Measurements from ENCODE around the gene TCAIM.
"Not testable (repeated sequence)": the region's sequence is repeated elsewhere in the genome, so short reads cannot be mapped to it uniquely, and the experiment has no call there.

Gene TCAIM

DNA sequence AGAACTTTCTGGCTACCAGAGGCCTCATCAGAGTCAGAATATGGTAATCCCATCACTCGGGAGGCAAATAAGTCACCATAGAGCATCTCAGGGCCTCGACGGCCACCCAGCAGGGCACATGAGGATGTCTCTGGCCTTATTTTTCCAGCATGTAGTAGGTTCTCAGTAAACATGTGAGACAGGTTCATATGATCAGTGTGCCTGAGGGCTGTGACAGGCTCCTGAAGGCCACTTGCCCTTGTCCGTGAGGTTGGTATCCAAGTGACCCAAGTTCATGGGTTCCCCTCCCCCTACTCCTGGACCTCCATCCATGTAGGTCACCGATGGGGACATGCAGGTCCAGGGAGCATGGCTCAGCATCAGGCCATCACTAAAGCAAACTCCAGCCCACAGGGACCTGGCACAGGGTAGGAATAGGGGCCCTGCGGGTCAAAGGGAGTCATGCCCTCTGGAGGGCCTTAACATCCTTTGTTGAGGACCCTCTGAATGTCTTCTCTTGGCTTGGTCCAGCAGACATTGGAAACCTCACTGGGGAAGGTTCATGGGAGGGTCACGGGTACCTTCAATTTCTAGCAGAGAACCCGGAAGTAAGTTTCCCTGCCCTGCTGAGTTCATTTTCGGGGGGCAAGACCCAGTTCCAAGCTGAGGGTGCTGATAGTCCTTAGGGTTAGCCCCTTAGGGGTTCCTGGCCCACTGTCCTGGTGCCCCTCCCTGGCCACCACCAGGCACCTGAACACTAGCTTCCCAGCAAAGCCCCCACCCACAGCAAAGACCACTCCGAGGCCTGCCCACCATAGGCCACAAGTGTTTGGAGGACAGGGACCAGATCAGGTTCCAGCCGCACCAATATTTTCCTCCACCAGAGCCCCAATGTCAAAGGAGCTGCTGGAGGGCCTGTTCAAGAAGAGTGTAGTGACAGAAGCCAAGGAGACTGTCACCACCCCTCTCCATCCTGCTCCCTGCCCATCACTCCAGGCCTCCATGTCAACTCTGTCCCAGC is 77.8 kb downstream of the TCAIM start:
- no peak for DNase-seq (ENCODE audit: low read depth)

DNA sequence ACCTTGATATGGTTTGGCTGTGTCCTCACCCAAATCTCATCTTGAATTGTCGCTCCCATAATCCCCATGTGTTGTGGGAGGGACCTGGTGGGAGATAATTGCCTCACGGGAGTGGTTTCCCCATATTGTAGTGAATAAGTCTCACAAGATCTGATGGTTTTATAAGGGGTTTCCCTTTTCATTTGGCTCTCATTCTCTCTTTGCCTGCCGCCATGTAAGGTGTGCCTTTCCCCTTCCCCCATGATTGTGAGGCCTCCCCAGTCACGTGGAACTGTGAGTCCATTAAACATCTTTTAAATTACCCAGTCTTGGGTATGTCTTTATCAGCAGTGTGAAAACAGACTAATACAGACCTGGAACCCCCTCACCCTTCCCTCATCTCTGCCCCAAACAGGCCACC is 79.6 kb downstream of the TCAIM start:
- DNase-seq (ENCODE audit: low read depth) = not testable (repeated sequence)

DNA sequence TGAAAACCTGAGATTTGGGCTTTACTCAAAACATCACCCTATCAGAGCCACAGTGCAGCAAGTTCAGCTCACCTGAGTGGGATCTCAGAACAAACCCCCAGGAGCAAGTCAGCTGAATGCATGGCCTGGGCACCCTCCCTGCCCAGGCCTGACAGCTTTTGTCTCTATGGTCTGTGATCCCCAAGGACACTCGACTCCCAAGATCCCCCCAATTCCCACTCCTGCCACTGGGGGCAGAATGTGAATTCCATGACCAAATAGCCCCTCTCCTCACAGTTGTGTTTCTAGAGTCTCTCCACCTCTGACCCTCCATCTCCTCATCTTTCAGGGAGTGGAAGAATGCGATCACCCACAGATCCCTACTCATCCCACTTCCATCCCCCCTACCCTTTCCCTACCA is 80.0 kb downstream of the TCAIM start:
- no peak for DNase-seq (ENCODE audit: low read depth)

DNA sequence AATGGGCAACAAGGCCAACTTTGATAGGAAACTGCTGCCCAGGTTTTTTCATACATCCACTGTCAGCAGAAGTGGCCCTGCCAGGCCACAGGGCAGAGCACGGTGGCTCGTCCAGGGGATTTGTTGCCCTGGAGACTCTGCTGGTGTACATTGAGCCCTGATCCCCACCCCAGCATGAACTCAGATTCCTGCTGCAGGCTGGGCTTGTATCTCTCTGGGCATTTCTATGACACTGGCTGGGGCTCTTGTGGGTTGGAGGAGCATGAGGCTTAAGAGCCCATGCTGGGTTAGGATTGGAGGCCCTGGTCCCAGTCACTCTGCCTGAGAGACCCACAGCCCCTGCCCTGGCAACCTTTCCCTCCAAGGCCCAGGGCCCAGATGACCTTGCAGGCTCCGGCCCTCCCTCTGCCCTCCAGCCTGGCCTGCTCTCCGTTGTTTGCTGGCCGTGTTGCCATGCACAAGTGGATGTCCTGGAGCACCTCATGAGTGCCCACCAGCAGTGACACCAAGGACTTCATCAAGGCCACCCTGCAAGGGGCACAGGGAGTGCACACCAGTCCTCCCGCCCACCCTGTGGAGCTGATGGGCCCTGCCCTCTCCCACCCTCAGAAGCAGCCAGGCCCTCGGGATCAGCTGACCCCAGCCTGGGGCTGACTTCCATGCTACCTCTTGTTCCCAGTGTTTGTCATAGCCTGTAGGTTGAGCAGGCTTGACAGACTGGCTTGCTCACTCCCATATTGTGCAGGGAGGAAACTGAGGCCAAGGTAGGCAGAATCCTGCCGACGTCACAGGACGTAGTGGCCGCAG is 80.8 kb downstream of the TCAIM start:
- no peak for DNase-seq (ENCODE audit: low read depth)

DNA sequence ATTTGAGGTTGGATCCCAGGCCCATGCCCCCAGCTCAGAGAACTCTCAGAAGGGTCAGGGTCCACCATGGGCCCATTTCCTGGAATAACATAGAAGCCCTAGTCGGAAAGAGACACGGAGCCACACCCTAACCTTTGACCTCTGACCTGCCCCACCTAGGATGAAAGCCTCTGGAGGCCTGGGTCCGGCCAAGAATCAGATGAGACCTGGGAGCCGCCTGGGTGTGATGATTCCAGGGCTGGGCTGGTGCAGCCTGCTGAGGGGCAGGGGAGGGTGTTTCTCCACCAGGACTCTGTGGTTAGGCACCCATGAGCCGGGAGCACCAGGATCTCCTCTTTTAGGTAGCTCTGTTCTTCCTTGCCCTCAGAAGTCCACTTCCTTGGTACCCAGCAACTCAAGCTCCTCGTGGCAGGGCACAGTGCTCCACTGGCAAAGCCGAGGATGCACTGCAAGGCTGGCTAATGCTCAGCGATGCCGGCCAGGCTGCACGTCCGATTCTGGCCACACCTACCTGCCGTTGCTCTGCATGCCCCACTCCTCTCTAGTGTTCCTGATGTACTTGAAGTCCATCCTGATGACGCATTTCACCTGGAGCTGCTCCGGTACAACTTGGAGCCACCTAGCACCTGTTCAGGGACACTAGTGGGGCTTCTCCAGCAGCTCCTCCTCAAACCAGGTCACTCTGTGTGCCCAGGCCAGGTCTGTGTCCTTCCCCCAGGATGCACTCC is 81.5 kb downstream of the TCAIM start:
- no peak for DNase-seq (ENCODE audit: low read depth)

DNA sequence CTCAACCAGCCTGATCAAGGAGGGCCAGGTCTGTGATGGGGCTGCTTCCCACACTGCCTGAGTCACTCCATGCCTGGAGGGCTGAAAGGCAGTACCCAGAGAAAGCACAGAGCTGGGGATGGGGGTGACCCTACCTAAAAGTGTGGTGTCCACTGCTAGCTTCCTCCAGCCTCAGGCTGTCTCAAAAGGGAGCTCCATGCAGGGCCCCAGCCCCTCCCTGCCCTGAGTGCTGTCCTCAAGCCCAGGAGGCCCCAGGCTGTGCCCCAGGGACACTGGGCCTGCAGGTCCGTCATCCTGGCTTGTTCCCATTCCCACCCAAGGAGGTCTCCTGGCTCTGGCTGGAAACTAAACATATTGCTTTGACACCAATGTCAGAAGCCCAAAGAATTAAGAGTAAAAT is 82.1 kb downstream of the TCAIM start:
- DNase-seq (ENCODE audit: low read depth) = no peak

DNA sequence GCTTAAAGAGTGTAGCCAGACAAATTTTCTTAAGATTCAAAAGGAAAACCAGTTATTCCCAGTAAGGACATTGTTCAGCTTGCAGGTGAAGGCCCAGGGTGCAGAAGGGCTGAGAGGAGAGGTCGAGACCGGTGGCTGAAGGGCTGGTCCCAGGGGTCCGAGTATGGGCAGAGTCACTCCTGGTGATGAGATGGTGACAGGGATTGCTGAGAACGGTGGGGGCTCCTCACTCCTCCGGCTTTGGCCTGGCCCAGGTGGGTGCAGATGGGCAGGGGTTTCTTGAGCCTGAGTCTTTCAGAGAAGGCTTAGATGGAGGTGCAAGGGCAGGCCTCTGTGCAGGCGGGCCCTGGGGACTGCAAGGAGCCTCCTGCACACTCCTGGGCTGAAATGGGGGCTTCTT is 82.7 kb downstream of the TCAIM start:
- DNase-seq (ENCODE audit: low read depth) = no peak

DNA sequence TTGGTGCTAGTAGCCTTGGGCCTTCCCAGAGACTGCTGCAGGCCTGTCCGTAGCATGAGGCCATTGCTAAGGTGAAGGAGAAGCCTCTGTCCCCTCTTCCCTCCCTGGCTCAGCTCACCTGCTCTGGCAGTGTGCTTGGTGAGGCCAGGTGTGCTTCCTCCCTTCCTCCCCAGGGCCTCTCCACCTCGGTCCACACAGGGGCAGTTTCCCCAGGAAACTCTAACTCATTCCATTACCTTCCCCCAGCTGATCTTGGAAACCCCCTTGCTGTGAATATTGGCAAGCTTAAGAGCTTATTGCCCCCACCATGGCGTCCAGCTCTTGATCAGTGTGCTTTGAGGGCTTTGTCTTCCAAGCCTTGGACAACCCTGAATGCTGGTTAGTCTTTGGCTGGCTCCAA is 86.2 kb downstream of the TCAIM start:
- no peak for DNase-seq (ENCODE audit: low read depth)

DNA sequence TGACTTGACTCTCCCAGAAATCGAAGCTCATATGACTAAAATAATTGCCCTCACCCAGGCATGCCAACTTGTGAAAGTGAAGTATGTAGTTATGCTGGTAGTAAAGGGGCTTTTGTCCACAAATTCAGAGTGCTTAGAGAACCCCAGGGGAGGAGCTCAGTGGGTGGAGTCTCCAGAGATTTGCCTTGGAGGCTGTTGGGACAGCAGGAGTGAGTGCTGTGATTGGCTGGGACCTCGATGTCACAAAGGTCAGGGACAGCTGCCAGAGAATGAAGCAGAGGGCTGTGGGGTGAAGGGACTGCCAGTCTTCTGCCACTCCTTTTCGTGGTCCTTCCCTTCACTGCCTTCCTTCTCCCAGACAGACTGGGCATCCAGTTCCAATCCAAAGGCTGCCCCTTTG is 89.1 kb downstream of the TCAIM start:
- DNase-seq (ENCODE audit: low read depth) = no peak

DNA sequence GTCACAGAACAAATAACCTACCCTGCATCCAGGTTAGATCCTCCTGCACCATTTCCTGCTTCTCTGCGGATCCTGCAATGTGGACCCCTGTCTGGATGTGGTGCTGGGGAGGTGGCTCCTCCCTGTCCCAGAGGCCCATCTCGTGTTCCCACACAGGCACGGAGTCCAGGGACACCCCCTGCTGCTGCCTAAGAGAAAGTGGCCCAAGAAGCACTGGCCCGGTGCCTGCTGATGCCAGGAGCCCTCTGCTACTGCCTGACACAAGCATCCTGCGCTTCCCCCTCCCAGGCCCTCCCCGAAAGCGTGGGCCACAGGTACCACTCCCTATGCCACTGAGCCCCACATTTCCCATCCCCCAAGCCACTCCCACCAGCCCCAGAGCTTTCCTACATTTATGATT is 90.3 kb downstream of the TCAIM start:
- DNase-seq (ENCODE audit: low read depth) = no peak

DNA sequence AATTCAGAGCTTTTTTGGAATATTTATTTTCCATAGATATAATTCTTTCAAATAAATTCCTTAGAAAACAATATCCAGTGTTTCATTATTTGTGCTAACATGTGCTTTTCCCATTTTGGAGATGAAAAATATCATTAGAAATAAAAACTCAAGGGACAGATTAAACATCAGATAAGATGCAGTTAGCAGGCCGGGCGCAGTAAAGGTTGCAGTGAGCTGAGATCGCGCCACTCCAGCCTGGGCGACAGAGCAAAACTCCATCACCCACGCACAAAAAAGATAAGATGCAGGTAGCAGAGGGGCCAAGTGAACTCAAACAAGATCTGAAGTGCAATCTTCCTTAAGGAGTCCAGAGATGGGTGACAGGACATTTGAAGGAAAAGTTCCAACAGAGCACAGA is 90.9 kb downstream of the TCAIM start:
- DNase-seq (ENCODE audit: low read depth) = no peak

DNA sequence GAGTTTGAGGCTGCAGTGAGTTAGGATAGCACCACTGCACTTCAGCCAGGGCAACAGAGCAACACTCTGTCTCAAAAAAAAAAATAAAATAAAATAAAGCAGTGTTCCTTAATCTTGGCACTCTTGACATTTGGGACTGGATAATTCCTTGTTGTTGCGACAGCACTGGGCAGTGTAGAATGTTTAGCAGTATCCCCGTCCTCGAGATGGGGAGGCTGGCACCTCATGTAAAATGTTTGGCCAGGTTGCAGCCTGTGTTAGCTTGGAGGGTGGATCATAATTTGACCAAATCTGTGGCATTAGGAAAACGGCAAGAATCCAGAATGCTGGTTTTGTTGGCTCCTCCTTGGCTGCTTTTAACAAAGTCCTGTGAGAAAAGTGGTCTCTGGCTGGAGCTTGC is 91.9 kb downstream of the TCAIM start:
- DNase-seq (ENCODE audit: low read depth) = no peak

DNA sequence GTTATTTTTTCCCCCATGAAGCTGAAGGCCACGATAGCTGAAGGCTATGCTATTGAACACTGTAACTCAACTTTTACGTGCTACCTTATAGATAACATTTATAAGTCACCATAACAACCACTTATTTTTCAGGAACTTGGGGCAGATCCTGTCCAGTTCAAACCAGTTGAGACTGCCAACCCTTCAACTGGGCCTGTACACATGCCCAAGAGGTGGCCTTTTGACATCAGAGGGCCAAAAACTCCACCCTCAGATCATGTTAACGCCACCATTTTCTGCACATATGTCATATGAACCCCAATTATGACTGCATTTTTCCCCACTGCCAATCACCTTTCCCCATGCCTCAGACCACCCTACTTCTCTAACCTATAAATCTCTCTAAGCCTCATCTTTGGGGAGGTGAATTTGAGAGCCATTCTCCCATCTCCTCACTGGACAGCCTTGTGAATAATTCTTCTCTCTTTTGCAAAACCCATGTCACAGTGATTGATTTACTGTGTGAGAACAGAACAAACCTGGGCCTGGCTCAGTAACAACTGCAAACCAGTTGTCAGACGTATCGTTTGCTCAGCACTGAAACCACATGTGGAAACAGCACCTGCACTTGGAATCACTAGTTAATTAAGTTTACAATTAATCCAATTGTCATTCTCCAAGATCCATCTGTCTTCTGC is 96.4 kb downstream of the TCAIM start:
- DNase-seq (ENCODE audit: low read depth) = no peak

DNA sequence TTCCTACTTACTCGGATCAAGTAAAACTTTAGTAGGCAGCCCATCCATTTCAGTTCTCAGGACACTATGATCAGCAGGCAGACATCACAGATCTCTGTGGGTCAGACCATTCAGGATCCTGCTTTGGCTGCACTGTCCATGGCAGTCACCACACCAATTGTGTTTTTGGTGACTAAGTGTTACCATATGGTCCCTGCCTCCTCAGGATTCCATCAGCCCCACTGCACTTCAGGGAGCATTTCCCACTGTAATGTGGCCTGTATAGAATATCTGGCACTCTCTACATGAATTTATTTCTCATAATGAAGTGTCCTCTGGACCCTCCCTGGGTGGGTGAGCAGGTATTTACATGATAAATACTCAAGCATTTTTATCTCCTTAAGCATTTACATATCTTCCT is 97.6 kb downstream of the TCAIM start:
- no peak for DNase-seq (ENCODE audit: low read depth)

DNA sequence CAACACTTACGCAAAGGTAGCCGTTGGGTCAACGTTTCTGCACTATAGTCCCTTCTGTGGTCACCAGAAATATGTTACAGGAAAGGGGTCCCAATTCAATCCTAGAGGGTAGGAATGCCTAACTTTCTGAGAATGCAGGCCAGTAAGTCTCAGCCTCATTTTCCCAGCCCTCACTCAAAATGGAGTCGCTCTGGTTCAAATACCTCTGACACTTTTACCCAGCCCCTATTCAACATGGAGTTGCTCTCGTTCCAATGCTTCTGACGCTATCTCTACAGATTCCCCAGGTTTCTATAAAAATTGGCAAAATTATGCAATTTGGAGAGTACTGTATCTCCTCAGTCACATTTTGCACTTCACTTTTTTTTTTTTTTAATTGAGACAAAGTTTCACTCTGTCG is 99.2 kb downstream of the TCAIM start:
- no peak for DNase-seq (ENCODE audit: low read depth)

DNA sequence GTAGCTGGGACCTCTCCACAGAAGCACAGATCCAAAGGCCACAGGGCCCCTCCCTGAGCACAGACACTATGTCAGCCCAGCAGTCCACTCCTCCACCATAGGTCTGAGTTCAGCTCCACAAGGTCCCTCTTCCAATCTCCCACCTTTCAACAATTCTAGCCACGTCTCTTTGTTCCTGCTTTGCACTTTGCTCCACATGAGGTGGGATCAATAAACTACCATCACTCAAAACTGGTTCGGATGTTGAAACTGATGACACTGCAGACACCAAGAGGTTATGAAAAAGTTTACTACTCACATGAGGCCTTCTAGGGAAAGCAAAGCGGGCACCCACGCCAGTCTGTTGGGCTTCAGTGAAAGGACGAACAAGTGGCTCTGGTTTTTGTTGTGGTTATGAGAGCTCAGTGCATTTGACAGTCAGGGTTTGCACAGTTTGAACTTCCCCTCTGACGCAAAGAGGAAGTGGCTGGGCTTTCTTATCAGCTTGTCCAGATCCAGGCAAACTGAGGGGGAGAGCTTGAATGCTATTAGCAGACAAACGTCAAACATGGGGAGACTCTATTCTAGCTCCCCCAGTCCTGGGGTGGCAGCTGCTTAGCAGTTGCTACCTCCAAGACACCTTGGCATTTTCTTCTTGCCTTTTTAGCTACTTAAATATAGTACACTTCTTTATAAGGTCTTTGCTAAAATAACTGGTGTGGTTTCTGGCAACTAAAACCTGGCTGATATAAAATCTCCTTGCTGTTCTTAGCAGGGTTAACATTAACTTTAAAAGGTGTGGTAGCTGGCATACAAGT is 101.1 kb downstream of the TCAIM start:
- DNase-seq (ENCODE audit: low read depth) = peak; percentile 31

DNA sequence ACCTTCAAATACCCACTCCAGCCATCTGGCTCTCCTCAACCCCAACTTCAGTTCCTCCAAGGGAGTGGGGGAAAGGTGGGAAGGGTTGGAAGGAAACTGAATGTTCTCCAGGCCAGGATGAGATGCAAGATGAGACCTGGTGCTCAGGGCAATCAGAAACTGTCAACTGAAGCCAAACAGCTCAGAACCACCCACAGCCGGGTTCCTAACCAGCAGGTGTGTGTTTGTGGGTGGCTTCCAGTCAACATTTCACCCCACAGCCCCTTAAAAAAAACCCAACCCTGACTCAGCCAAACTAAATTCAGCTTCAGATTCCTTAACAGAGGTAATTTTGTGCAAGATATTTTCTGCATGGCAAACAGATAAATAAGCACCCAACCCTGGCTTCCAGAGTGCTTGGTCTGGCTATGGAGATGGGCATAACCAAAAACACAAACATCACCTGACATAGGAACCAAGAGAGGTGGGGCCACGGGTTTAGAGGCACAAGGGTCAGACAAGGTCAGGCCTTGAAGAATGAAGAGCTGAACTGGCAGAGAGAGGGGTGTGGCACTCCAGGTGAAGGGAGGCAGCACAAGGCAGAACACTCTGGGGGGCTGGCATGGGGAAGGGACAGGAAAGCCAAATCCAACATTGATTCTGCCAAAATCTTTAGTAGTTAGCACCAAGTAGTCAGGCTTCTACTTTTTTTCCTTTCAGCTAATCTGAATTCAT is 104.2 kb downstream of the TCAIM start:
- DNase-seq (ENCODE audit: low read depth) = no peak

DNA sequence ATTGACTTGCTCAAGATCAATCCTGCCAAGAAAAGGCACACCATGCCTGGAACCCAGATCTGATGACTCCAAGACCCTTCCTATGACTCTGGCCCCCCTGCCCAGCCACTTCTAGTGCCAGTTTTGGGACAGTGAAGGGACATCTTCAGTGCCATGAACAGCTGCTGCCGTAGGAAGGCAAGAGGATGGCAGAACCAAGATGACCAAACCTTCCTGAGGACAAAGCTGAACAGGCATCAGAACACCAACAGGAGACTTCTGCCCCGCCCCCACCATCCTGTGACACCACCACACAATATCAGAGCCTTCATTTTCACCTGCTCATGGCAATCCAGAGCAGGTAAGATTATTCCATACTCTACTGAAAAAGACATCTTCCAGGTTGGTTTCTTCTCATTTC is 105.9 kb downstream of the TCAIM start:
- no peak for DNase-seq (ENCODE audit: low read depth)

DNA sequence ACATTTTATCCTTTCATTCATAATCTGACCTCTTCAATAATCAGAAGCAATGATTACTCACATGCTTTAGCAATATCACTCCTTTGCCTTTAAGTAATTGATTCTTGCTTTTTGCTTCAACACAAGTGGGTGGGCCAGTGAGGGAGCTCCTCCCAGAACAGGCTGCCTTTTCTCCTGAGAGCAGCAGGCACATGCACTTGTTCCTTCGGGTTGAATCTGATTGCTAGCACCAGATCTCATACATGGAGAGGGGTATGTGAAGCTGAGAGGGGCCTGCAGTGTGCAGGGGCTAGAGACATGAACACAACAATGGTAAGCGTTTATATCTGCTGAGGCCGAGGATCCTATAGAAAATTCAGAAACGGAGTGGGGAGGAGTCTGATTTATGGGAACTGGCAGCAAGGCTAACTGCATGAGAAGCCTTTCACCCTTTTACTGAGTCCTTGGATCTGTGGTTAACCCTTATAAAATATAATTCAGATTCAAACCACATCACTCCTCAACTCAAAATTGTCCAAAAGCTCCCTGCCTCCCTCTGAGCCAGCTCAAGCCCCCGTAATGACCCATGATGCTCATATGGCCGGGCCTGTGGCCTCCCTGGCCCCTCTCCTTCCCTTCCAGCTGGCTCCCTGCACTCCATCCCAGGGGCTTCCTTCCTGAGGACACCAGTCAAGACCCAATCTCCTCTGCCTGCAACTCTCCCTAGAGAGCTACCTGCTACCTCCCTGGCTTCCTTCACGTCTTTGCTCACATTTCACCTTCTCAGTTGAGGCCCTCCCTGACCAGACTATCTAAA is 106.5 kb downstream of the TCAIM start:
- DNase-seq (ENCODE audit: low read depth) = no peak

DNA sequence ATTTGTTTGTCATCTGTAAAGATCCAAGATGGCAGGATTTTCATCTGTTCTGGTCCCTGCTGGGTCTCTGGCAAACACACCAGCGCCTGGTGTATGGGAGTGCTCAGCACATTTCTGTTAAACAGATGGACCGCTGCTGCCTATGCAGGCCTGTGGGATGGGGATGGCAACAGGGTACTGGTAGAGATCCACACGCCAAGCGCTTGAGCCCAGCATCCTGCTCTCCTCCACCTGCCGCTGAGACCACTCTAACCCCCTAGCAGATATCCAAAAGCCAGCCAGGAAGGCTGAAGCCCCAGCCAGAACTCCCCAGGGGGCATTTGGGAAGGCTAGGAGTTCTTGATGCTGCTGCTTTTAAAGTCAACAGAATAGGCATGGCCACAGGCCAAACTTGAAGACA is 107.2 kb downstream of the TCAIM start:
- DNase-seq (ENCODE audit: low read depth) = no peak

All from stimulated activated CD8-positive, alpha-beta memory T cell treated with anti-CD3 and anti-CD28 coated beads, Interleukin-12 subunit alpha, Interleukin-12 subunit beta, amount 100 ng/mL, for 4 hours (primary cell).